HG02870 (cell line): Measurements from ENCODE around the gene TNKS2.
"Not testable (repeated sequence)": the region's sequence is repeated elsewhere in the genome, so short reads cannot be mapped to it uniquely, and the experiment has no call there.

Source experiments
- ATAC-seq: cut with Tn5 transposase; IDR thresholded peaks from one replicate; pipeline ENCODE4 v1.9.1; 2021; ENCODE audit warnings: mild to moderate bottlenecking, moderate library complexity; ENCODE audit not compliant: unreplicated experiment

TNKS2 gene

DNA sequence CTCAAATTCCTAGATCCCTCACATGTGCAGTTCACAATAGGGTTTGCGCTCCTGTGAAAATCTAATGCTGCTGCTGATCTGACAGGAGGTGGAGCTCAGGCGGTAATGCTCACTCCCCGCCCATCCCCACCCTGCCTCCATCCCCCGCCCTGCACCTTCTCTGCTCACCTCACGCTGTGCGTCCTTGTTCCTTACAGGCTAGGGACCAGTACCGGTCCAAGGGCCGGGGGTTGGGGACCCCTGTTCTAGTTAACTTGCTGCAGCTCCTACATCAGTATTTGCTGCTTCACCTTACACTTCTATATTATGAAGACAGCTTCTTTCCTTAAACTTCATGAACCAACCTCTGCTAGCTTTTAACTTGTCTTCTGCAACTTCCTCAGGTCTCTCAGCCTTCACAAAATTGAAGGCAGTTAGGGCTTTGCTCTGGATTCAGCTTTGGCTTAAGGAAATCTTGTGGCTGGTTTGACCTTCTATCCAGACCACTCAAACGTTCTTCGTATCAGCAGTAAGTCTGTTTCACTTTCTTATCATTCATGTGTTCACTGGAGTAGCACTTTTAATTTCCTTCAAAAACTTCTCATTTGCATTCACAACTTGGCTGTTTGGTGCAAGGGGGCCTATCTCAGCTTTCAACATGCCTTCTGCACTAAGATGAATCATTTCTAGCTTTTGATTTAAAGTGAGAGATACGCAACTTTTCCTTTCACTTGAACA, 1.7 kb upstream of the TNKS2 start:
- peak; percentile 47 for ATAC-seq

GRCh38 chr10:91797048-91797690, 1.1 kb upstream of the TNKS2 start:
- no peak for ATAC-seq

DNA sequence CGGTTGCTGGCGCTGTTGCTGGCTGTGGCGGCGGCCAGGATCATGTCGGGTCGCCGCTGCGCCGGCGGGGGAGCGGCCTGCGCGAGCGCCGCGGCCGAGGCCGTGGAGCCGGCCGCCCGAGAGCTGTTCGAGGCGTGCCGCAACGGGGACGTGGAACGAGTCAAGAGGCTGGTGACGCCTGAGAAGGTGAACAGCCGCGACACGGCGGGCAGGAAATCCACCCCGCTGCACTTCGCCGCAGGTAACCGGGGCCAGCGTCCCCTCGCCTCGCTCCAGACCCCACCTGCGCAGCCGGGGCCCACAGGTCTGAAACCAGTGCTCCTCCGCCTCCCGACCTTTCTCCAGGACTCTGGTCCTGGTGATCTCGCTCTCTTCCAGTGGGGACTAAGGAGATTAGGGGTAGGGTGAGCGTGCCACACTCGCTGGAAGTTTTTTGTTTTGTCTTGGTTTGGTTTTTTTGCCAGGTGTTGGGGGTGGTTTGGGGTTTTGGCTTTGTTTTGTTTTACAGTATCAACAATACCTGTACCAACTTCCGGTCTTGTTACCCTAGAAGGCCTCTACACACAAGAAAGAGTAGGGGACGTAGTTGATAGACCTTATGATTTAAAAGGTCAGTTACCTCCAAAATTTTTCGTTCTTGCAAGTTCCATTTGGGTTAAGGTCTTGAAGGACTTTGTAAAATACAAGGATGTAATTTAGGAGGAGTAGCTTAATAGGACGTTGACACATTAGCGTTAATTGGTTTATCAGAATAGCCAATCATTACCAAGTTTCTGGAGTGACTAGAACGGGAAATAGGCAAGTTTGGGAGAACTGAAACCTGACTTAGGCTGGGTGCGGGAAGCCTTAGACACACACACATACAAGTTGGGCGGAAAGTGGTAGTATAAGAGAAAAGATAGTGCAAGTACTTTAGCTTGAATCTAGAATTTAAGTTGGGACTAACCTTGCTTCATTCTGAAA, 704 bp downstream of the TNKS2 start:
- ATAC-seq: peak; percentile 35

GRCh38 chr10:91799612-91799975, 1.4 kb downstream of the TNKS2 start:
- ATAC-seq: no peak

GRCh38 chr10:91800182-91800581, 2.0 kb downstream of the TNKS2 start:
- no peak for ATAC-seq

- no peak for ATAC-seq
These were observed 2.5 kb downstream of the TNKS2 start for GRCh38 chr10:91800756-91801155.

DNA sequence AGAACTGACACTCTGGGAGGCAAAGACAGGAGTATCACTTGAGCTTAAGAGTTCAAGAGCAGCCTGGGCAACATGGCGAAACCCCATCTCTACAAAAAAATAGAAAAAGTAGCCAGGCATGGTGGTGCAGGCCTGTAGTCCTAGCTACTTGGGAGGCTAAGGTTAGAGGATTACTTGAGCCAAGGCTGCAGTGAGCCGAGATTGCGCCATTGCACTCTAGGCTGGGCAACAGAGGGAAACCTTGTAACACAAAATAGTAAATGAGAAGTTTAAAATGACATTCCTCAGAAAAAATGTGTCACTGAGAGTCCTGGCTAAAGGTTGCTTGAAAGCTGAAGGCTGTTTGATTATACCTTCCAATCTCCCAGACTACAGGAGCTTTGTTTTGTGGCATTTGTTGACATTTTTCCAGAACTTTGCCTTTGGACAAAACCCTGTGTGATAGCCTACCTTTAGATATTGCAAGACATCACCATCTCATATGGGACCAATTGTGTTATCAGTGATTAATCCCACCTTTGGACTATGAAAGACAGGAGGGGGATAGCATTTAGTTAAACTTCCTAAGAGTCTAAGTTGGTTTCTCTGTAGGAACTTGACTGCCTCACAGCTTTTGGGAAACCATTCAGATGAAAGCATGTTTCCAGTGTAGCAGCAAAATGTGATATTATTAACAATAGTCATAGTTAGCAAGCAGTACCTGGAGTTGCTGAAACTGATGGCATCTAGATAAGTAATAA, 5.3 kb downstream of the TNKS2 start:
- no peak for ATAC-seq

- ATAC-seq: no peak
These were observed 5.9 kb downstream of the TNKS2 start for GRCh38 chr10:91804126-91804510.

GRCh38 chr10:91805110-91805838, 7.0 kb downstream of the TNKS2 start:
- no peak for ATAC-seq

DNA sequence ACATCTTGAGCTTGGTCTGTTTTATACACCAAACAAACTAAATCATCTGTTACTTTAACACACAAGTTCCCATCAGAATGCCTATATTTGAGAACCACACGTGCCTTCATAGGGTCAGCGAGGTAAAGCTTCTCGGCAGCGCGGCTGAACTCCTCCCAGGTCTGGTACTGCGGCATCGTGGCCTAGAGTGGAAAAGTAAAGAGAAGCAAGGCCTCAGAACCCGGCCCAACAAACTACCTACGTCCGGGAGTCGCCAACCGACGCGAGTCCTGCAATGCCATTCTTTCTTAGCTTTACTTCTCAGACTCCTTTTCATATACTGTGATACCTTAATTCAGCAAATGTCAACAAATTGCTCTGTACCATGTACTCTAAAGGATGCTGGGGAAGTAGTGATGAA, 9.0 kb downstream of the TNKS2 start:
- ATAC-seq: not testable (repeated sequence)

GRCh38 chr10:91813251-91813650, 15.0 kb downstream of the TNKS2 start:
- no peak for ATAC-seq

GRCh38 chr10:91816981-91817380, 18.8 kb downstream of the TNKS2 start:
- ATAC-seq: no peak

GRCh38 chr10:91820144-91820543, 21.9 kb downstream of the TNKS2 start:
- no peak for ATAC-seq

GRCh38 chr10:91824076-91824475, 25.9 kb downstream of the TNKS2 start:
- ATAC-seq: no peak

- no peak for ATAC-seq
These were observed 31.0 kb downstream of the TNKS2 start for GRCh38 chr10:91829268-91829667.

- ATAC-seq: no peak
These were observed 40.0 kb downstream of the TNKS2 start for GRCh38 chr10:91838199-91838598.

- no peak for ATAC-seq
These were observed 44.9 kb downstream of the TNKS2 start for GRCh38 chr10:91843083-91843482.

- ATAC-seq: no peak
These were observed 58.4 kb downstream of the TNKS2 start for GRCh38 chr10:91856637-91857036.

GRCh38 chr10:91860885-91861284, 62.7 kb downstream of the TNKS2 start:
- no peak for ATAC-seq

GRCh38 chr10:91864099-91864498, 65.9 kb downstream of the TNKS2 start:
- ATAC-seq: no peak
